OCI-LY3 (cell line): ENCODE results near the gene RNF181.

ENCODE experiments used
- EZH2phosphoT487 ChIP-seq: fragments of 200-600 bp; shearing (Covaris generic); IDR thresholded peaks from 2 replicates; pipeline ENCODE4 v1.6.1; 2018; ENCODE audit warnings: antibody characterized with exemption, mixed run types, low read depth
- TF ChIP-seq, protein P1 (sequence below): fragments of 200-600, 300-600 bp; sonication (generic); IDR thresholded peaks from 2 replicates; pipeline ENCODE4 v1.5.1; 2014; ENCODE audit warnings: antibody characterized with exemption, low read length, low read depth

DNA sequence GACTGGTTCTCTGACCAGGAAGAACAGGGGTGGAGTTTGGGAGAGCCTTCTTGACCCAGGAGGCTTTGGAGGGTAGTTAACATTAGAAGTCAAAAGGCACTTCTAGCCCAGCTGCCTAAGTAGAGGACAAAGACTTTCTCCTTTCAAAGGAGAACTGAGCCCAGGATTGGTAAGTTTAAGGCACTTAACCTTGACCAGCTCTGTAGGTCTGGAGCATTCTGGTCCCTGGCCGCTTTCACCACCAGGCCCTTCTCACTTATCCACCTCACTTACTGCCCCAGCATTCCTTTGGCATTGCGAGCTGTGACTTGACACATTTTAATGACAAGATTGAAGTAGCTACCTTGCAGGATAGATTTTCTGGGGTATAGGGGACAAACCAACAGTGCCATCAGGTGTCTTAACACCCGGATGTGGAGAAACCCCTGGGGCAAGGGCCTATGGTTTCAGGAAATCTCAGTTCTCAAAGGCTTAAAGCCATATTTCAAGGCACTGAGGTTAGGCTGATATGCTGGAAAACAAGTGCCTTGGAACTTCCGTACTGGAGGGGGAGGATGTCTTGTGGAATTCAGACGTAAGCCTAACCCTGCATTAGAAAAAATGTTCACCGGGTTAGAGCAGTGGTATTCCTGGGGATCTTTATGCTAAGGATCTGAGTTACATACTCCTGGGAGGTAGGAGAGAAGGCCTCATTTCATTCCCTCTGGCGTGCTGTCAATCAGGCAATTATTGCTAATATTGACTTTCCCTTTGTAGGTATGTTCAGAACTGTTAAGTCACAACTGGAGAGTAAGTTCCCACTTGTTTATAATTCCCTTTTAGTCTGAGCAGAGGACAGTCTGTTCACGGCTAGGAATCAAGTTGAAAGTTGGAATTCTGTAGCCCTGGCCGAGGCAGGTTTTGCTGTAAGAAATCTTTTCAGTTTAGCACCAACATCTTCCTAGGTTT lies 12.0 kb downstream of the RNF181 start:
- TF ChIP-seq, protein P1, sequence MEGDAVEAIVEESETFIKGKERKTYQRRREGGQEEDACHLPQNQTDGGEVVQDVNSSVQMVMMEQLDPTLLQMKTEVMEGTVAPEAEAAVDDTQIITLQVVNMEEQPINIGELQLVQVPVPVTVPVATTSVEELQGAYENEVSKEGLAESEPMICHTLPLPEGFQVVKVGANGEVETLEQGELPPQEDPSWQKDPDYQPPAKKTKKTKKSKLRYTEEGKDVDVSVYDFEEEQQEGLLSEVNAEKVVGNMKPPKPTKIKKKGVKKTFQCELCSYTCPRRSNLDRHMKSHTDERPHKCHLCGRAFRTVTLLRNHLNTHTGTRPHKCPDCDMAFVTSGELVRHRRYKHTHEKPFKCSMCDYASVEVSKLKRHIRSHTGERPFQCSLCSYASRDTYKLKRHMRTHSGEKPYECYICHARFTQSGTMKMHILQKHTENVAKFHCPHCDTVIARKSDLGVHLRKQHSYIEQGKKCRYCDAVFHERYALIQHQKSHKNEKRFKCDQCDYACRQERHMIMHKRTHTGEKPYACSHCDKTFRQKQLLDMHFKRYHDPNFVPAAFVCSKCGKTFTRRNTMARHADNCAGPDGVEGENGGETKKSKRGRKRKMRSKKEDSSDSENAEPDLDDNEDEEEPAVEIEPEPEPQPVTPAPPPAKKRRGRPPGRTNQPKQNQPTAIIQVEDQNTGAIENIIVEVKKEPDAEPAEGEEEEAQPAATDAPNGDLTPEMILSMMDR: no peak
- no peak for TF ChIP-seq EZH2phosphoT487
